HL-60/S4 treated with phorbol 12-myristate 13-acetate at 8.2 ng/mL for 4 days and 3 days (cell line): ENCODE data around the gene ABHD17C.

ENCODE experiments used
- in situ Hi-C: fragments of 300-500 bp; cut with MboI; formaldehyde crosslinking; loops from 2 replicates; pipeline ENCODE4 v1.15.0; 2022; ENCODE audit warnings: low sequenced_read_pairs

ABHD17C gene

GRCh38 chr15:80783260-80783659, 88.2 kb downstream of the ABHD17C start:
- in situ Hi-C loops: no loop called here

DNA sequence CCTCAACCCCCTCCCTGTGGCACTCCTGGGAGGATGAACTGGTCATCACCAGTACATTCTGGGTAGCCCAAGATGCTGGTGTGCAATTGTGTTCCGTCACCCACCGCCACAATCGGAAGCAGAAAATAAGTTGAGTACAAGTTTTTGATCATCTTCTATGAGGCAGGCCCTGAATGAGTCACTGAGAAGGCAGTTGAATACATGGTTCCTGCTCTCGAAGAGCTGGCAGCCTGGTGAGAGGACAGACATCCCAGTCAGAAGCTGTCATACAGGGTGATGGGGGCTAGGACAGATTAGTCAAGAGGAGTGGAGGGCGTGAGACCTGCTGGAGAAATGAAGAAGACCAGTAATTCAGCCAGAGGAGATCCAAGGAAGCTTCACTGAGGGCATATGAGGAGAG, 90.2 kb downstream of the ABHD17C start:
- in situ Hi-C loops: no loop called here

- in situ Hi-C loops: no loop called here
These were observed 90.8 kb downstream of the ABHD17C start for GRCh38 chr15:80785811-80786354.

DNA sequence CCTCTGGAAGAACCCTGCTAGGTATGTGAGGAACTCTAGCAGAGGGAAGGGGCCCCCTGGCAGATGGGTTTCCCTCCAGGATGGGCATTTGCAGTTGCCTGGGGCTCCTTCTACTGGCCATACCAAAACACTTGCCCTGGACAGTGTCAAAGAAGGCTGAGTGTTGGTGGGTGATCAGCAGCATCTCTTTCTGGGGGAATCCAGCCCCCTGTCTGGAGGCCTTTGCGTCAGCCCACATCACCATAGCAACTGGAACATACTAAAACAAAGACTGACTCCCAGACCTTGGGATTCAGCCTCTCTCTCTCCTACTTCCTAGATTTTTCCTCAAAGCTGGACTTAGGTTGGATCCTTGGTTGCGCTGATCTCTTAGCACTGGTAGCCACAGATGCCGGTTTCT, 92.2 kb downstream of the ABHD17C start:
- in situ Hi-C loops: no loop called here

DNA sequence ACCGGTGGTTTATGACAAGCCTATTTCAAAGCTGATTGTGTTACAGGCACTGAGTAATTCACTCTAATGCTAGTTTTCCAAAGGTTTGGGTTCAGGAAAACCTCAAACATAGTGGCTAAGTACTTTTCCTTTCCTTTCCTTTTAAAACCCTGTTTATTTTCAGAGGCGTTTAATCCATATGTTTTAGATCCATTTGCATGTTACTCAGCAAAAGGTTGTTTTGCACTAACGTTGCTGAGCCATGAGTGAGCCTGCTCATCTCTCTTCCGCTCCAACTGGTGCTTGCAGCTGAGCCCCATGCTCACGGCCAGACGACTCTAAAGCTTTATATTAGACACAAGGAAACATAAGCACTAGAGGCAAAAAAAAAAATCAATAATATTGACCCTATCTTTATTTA, 93.4 kb downstream of the ABHD17C start:
- in situ Hi-C loops: no loop called here

DNA sequence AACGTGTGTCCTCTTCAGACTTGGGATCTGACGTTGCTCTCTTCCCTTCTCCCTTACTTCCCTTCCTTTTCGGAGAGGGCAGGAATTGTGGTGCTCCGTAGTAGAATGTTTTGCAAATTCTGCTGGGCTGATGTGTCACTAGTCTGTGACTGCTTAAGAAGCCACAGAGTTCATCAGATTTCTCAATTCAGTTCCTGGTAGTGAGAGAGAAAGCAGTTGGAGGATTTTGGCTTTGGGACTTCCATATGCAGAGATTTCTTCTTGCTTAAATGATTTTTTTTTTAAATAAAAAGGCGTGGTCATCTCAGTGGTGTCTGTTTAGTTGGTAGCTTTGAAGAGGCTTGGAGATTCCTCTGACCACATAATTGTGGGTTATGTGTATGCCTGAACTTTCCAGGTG, 94.2 kb downstream of the ABHD17C start:
- in situ Hi-C loops: no loop called here

- in situ Hi-C loops: no loop called here
These were observed 94.7 kb downstream of the ABHD17C start for GRCh38 chr15:80789796-80790195.

DNA sequence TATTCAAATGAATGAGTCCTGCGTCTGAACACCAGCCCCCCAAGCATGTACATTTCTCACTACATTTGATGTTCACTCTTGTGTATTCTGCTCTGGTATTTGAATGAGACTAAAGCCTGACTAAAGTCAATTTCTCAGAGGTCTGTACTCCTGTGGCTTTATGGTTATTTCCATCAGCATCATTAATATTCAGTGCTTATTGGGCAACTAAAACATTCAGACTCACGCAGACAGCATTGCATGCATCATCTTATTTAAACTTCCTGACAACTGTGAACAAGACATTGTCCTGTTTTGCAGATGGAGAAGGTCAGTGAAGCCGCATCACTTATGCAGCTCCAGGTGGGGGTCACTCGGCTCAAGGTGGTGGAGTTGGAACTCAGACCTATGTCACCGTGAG, 95.1 kb downstream of the ABHD17C start:
- in situ Hi-C loops: no loop called here

GRCh38 chr15:80791004-80791403, 95.9 kb downstream of the ABHD17C start:
- in situ Hi-C loops: no loop called here

- in situ Hi-C loops: no loop called here
These were observed 101.3 kb downstream of the ABHD17C start for GRCh38 chr15:80796407-80796806.

DNA sequence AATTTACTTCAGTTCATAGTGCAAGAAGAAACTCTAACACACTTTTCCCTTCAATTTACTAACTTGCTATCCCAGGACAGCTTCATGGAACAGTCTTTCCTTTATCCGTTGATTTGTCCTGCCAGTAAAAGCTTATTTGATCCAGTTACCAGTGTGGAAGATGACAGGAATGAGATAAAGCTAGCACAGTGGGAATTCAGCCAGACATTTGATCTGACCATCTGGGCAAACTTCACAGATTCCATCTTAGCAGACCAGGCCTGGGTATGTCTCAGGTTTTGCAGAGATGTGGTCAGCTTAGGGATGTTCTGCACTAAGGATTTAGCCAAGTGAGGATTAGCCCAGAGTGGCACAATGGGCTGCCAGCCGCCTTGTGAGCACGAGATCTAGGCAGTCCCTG, 103.8 kb downstream of the ABHD17C start:
- in situ Hi-C loops: no loop called here

- in situ Hi-C loops: no loop called here
These were observed 105.0 kb downstream of the ABHD17C start for GRCh38 chr15:80800067-80800466.

DNA sequence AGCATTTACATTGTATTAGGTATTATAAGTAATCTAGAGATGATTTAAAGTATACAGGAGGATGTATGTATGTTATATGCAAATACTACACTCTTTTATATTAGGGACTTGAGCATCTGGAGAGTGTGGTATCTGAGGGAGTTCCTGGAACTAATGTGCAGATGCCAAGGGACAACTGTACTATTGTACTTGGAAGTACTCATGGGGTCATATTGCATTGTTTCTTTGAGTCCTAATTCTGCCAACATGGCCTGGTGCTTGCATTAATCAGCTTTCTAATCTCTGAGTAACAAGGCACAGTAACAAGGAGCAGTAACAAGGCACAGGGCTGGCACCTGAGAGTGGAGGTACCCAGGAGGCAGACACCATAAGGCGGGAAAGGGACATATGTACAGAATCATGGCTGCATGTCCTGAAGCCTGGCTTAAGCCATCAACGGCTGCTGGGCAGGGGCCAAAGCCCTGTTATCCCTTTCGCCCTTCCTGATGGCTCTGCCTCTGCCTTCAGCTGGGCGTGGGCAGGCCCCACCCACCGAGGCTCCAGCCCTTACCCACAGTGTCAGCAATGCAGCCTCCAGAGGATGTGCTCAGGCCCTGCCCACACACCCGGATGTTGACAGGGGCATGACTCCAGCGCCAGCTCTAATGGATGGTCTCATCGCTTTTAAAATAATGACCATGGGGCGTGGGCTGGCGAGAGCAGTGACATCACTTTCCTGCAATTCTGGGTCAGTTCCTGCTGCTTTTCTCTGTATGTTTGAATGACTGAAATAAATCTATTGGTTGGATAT, 107.0 kb downstream of the ABHD17C start:
- in situ Hi-C loops: no loop called here

- in situ Hi-C loops: no loop called here
These were observed 108.7 kb downstream of the ABHD17C start for GRCh38 chr15:80803580-80804525.

- in situ Hi-C loops: no loop called here
These were observed 109.9 kb downstream of the ABHD17C start for GRCh38 chr15:80804970-80805495.
